NCI-H748 (cell line): ENCODE data around the gene SH2D4B.
"Not testable (repeated sequence)": the region's sequence is repeated elsewhere in the genome, so short reads cannot be mapped to it uniquely, and the experiment has no call there.

Experiments
- DNase-seq: peaks from one replicate; lab custom pipeline; 2025; ENCODE audit not compliant: unreplicated experiment; lab: John Stamatoyannopoulos, UW

Gene SH2D4B

GRCh38 chr10:80542053-80542452 is 4.4 kb downstream of the SH2D4B start:
- no peak for DNase-seq

GRCh38 chr10:80542652-80543318 is 5.1 kb downstream of the SH2D4B start:
- no peak for DNase-seq

DNA sequence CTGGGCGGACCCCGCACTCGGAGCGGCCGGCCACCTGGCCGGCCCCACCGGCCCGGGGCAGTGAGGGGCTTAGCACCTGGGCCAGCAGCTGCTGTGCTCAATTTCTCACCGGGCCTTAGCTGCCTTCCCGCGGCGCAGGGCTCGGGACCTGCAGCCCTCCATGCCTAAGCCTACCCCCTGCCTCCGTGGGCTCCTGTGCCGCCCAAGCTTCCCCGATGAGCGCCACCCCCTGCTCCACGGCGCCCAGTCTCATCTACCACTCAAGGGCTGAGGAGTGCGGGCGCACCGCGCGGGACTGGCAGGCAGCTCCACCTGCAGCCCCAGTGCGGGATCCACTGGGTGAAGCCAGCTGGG is 5.6 kb downstream of the SH2D4B start:
- not testable (repeated sequence) for DNase-seq

- DNase-seq: no peak
These were observed 6.7 kb downstream of the SH2D4B start for GRCh38 chr10:80544316-80544953.

- DNase-seq: no peak
These were observed 7.7 kb downstream of the SH2D4B start for GRCh38 chr10:80545258-80545881.

DNA sequence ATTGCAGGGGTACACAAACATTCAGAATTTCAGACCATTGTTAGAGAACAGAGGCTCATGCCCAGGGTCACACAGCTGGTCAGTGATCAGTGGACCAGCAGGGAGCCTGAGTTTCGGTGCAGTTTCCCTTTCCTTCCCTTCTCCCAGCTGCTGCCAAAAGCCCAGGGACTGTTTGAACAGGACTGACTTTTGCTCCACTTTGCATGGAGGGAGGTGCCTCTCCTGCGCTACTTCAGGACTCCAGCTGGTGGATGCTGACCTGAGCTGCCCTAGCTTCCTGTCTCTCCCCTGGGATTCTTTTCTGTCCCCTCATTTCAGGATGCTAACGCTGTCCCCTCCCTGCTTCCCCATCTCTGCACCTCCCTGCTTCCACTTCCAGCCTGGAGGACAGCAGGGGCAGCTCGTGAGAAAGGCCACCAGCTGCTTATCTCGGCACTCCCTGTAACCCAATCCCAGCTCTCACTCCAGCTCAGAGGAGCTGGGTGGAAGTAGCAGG is 14.5 kb downstream of the SH2D4B start:
- peak; percentile 55 for DNase-seq

GRCh38 chr10:80553436-80553835 is 15.7 kb downstream of the SH2D4B start:
- no peak for DNase-seq

DNA sequence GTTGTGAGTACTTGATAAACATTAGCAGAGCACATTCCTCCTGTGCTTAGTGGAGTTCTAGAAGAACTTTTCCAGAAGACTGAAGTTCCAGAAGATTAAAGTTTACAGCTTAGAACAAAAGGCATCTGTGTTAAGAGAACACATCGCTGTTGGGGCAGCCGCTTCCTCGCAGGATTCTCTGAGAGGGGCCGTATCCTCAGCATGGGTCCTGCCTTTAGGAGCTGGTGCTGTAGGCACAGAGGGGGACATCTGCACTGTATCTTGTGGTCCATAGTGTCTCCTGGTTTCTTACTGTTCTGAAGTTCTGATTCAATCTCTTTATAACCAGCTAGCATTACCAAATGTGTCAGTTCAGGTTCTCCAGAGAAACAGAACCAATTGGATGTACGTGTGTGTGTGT is 16.3 kb downstream of the SH2D4B start:
- no peak for DNase-seq

DNA sequence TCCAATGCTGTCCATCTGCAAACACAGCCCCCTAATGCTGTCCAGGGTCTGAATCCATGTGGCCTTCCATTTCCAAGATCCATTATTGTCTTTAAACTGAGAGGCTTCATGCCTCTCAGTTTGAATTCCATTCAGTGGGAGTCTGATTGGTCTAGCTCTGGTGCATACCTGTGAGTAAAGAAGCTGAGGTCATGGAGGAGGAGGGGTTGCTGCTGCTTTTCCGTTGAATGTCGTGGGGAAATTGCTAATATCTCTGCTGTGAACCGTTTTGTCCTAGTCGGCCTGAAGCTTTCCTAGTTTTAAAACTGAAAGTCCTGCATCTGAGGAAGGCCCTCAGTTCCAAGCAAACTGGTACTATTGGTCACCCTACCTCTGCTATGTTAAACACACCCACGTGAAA is 17.7 kb downstream of the SH2D4B start:
- DNase-seq: no peak

GRCh38 chr10:80561950-80562349 is 24.2 kb downstream of the SH2D4B start:
- no peak for DNase-seq

GRCh38 chr10:80567292-80567691 is 29.6 kb downstream of the SH2D4B start:
- DNase-seq: no peak

- DNase-seq: no peak
These were observed 31.6 kb downstream of the SH2D4B start for GRCh38 chr10:80569131-80569895.

GRCh38 chr10:80571352-80571751 is 33.6 kb downstream of the SH2D4B start:
- no peak for DNase-seq

- DNase-seq: no peak
These were observed 41.6 kb downstream of the SH2D4B start for GRCh38 chr10:80579181-80579763.

DNA sequence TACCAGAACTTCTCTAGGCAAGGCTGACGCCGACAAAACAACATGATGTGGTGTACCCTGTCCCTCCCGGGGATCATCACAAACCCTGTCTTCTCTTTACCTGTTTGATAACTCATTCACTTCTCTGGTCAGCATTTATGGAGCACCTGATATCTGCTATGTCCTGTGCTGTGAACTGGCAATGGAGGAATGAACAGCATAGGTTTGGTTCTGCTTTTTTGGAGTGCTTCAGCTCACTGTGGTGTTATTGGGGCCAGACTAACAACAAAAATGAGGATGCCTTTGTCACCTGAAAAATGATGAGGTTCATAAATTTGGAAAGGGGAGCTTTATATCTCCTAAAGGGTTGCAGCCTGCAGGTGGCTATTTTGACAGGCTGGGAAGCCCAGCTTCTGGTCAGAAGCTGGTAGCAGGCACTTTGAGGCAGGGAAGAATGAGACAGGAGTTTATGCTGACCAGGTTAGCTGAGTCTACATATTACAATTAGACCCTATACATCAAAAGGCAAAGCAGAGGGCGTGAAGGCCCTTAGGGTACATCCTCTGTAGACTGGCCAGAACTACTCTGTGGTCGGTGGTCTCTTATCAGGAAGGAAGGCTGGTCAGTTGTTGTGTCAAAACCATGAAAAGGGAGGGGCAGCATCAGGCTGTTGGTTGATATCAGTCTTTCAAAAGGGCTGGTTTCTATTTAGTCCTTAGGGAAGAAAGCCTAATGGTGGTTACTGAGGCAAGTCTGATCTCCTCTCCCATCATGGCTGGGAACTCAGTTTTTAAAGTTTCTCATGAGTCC is 42.3 kb downstream of the SH2D4B start:
- DNase-seq: no peak

DNA sequence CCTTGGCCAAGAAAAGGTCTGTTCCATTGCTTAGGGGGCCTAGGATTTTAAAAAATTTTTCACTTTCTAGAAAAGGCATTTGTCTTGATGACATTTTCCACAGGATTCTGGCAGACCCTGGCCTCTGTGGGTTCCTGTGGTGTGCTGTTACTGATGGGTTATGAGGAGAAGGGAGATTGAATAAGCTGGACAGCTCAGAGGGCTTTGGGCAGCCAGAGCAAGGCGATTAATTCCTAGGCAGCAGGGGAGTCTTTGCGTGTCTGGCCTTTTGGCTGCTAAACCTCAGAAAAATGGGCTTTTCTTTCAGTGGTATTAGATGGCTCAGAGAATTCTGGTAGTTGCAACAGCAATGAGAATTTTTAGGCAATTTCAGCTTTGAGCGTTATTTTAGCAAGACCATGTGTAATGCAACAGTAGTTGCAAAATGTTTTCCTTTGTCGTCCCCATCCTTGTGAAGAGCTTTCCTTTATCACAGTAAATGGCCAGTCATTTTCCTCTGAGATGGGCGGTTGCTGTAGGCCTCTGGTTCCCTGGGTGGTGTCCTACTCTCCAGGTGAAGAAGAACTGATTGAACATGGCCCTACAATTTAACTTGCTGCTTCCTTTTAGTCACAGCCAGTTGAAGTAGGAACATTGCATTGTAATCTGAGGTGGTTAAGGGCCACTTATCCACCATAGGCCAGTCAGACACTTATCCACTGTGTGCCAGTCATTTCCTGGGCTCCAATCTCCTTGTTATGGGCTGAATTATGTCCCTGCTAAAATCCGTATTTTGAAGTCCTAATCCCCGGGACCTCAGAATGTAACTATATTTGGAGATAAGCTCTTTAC is 43.2 kb downstream of the SH2D4B start:
- DNase-seq: no peak

DNA sequence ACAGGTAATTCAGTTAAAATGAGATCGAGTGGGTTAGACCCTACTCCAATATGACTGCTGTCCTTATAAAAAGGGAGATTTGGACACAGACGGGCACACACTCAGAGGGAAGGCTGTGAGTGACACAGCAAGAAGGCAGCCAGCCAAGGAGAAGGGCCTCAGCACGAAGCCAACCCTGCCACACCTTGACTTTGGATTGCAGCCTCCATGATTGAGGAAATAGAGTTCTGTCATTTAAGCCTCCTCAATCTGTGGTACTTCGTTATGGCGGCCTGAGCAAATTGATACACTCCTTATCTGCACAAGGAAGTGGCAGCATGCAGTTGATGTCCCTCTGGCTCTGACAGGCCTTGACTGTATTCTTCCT is 43.8 kb downstream of the SH2D4B start:
- no peak for DNase-seq

- DNase-seq: no peak
These were observed 44.7 kb downstream of the SH2D4B start for GRCh38 chr10:80582286-80582960.

GRCh38 chr10:80583685-80584084 is 46.0 kb downstream of the SH2D4B start:
- DNase-seq: no peak
